Endothelial cell of umbilical vein (primary cell): ENCODE data around the gene MAPK4. TPM values are rescaled to one million over a fixed set of nuclear protein-coding genes. Genes with fewer than 3 reads are reported as not detected.

ENCODE experiments used
- BruUV-seq: library from RNA; stranded (reverse); fragments of 400-500 nt; replicated peaks from 2 replicates; lab custom pipeline; 2021; lab: Mats Ljungman, UMichigan
- CTCF ChIA-PET: fragments of 300-600, 350-600 bp; sonication (Branson Sonifier 250); formaldehyde crosslinking; loops from one replicate; lab custom pipeline; 2021; ENCODE audit warnings: antibody characterized with exemption, inconsistent platforms; lab: Charles Lee
- POLR2A ChIA-PET: fragments of 300-600, 350-600 bp; sonication (Branson Sonifier 250); formaldehyde crosslinking; loops from one replicate; lab custom pipeline; 2021; ENCODE audit warnings: antibody characterized with exemption, inconsistent platforms; lab: Charles Lee
- DNase-seq: peaks from one replicate; pipeline ENCODE4 v3.0.0-alpha.2; 2011; ENCODE audit warnings: low read depth, low spot score
- FAIRE-seq: peaks from 2 replicates; lab custom pipeline; 2011; peaks lifted over from hg19 to GRCh38; lab: Jason Lieb, UNC
- H2AFZ ChIP-seq: 2 replicates; pipeline ENCODE4 v1.6.0; 2012; ENCODE audit warnings: low read depth, low read length, control low read depth, inconsistent platforms
- H3K27ac ChIP-seq: 2 replicates; pipeline ENCODE4 v1.5.1; 2011; ENCODE audit warnings: low read depth, mild to moderate bottlenecking, control low read depth, low read length, moderate library complexity; ENCODE audit not compliant: insufficient read depth
- H3K27me3 ChIP-seq, 2 experiments: 2 replicates each; pipeline versions ENCODE4 v1.6.0 to v1.6.1; 2011; ENCODE audit warnings: low read length in 2 of 2, mixed read lengths in 1 of 2; ENCODE audit not compliant: control insufficient read depth in 2 of 2, insufficient read depth in 2 of 2
- H3K36me3 ChIP-seq, 2 experiments: 2 replicates in 1 of 2; 3 replicates in 1 of 2; pipeline ENCODE4 v1.5.1; 2011; ENCODE audit warnings: low read length in 2 of 2, mild to moderate bottlenecking in 1 of 2, moderate library complexity in 1 of 2; ENCODE audit not compliant: control insufficient read depth in 2 of 2, insufficient read depth in 2 of 2; ENCODE audit errors: extremely low read depth in 1 of 2
- H3K4me1 ChIP-seq: 3 replicates; pipeline ENCODE4 v1.5.1; 2011; ENCODE audit warnings: mild to moderate bottlenecking, low read length; ENCODE audit not compliant: control insufficient read depth, insufficient read depth; ENCODE audit errors: extremely low read depth
- H3K4me2 ChIP-seq: 2 replicates; pipeline ENCODE4 v1.6.1; 2011; ENCODE audit warnings: low read length, control low read depth, mixed read lengths; ENCODE audit not compliant: insufficient read depth
- H3K4me3 ChIP-seq, 3 experiments: fragments of 200-600 bp in 1 of 3; sonication (generic), shearing (Covaris generic) in 1 of 3; replicated peaks in 1 of 3; 2 replicates each; pipeline ENCODE4 v1.5.1; 2011 to 2016; ENCODE audit warnings: control low read depth in 3 of 3, low read length in 3 of 3, mild to moderate bottlenecking in 2 of 3, inconsistent platforms in 1 of 3, low read depth in 1 of 3, moderate library complexity in 1 of 3; ENCODE audit not compliant: insufficient read depth in 1 of 3
- H3K79me2 ChIP-seq: 2 replicates; pipeline ENCODE4 v1.6.0; 2012; ENCODE audit warnings: low read length, inconsistent platforms; ENCODE audit not compliant: control insufficient read depth, insufficient read depth
- H3K9ac ChIP-seq: replicated peaks from 2 replicates; pipeline ENCODE3; 2011; ENCODE audit warnings: low read length, control low read depth; ENCODE audit not compliant: insufficient read depth; ENCODE audit errors: extremely low read depth
- H3K9me1 ChIP-seq: replicated peaks from 3 replicates; pipeline ENCODE4 v1.6.0; 2011; ENCODE audit warnings: mild to moderate bottlenecking, low read length; ENCODE audit not compliant: control insufficient read depth, insufficient read depth; ENCODE audit errors: extremely low read depth
- H3K9me3 ChIP-seq: replicated peaks from 2 replicates; pipeline ENCODE4 v1.5.1; 2012; ENCODE audit warnings: low read length, inconsistent platforms; ENCODE audit not compliant: control insufficient read depth, insufficient read depth
- H4K20me1 ChIP-seq: replicated peaks from 2 replicates; pipeline ENCODE3; 2011; ENCODE audit warnings: mild to moderate bottlenecking, low read length; ENCODE audit not compliant: control insufficient read depth, insufficient read depth; ENCODE audit errors: extremely low read depth
- EZH2 ChIP-seq: IDR thresholded peaks from 2 replicates; pipeline ENCODE4 v1.6.1; 2012; ENCODE audit warnings: borderline replicate concordance, low read depth, mild to moderate bottlenecking, moderate library complexity, low read length, inconsistent platforms; ENCODE audit not compliant: severe bottlenecking
- FOS ChIP-seq: IDR thresholded peaks from 2 replicates; pipeline ENCODE4 v1.6.1; 2011; ENCODE audit warnings: mild to moderate bottlenecking, low read length, moderate library complexity, borderline replicate concordance; ENCODE audit not compliant: insufficient read depth
- GATA2 ChIP-seq: IDR thresholded peaks from 2 replicates; pipeline ENCODE4 v1.7.0; 2011; ENCODE audit warnings: low read depth, mild to moderate bottlenecking, moderate library complexity, mixed read lengths, low read length; ENCODE audit not compliant: insufficient read length, insufficient read depth
- JUN ChIP-seq: IDR thresholded peaks from 2 replicates; pipeline ENCODE4 v1.6.1; 2011; ENCODE audit warnings: borderline replicate concordance, low read depth; ENCODE audit not compliant: insufficient read length, insufficient read depth
- MYC ChIP-seq: IDR thresholded peaks from one replicate; pipeline ENCODE4 v1.6.1; 2011; ENCODE audit warnings: mild to moderate bottlenecking, low read depth, low read length
- POLR2A ChIP-seq: IDR thresholded peaks from 2 replicates; pipeline ENCODE4 v1.6.1; 2012; ENCODE audit warnings: low read depth, mild to moderate bottlenecking, control low read depth, low read length
- POLR2AphosphoS5 ChIP-seq: IDR thresholded peaks from 2 replicates; pipeline ENCODE4 v1.6.1; 2012; ENCODE audit warnings: low read depth, mild to moderate bottlenecking, control low read depth, low read length, moderate library complexity; ENCODE audit not compliant: insufficient read depth
- dilution Hi-C: fragments of 300-500 bp; cut with MboI; formaldehyde crosslinking; loops from one replicate; pipeline ENCODE4 v1.15.0; 2019; ENCODE audit warnings: low sequenced_read_pairs; ENCODE audit not compliant: extremely low pct_ligation_motif_present
- intact Hi-C: fragments of 100-400 bp; cut with micrococcal nuclease; formaldehyde crosslinking; loops from one replicate; pipeline ENCODE4 v1.10.0; 2022
- polyA plus RNA-seq, 4 experiments: library from polyadenylated mRNA; depleted of rRNA in 3 of 4; stranded (reverse) in 3 of 4; unstranded in 1 of 4; fragments of >200 nt; gene quantifications; 2 replicates each; pipeline versions ENCODE4 v1.2.1 to v1.2.3, GENCODE V29; 2011 to 2012; ENCODE audit warnings: missing spikeins in 1 of 4
- total RNA-seq: library from RNA; stranded (reverse); gene quantifications from 2 replicates; pipeline ENCODE4 v1.2.3, GENCODE V29; 2021
- TF ChIP-seq, protein P1 (sequence below): IDR thresholded peaks from 2 replicates; pipeline ENCODE4 v1.6.1; 2011; ENCODE audit not compliant: insufficient read depth, insufficient read length
- TF ChIP-seq, protein P2 (sequence below), 2 donors: IDR thresholded peaks; 1 replicate in 1 of 2; 2 replicates in 1 of 2; pipeline ENCODE4 v1.5.1; 2011; ENCODE audit warnings: low read length in 2 of 2, mild to moderate bottlenecking in 2 of 2, moderate library complexity in 2 of 2, control low read depth in 1 of 2, inconsistent platforms in 1 of 2, low read depth in 1 of 2; ENCODE audit not compliant: insufficient read depth in 1 of 2; ENCODE audit errors: extremely low read depth in 1 of 2

MAPK4 gene
- total and polyA plus RNA-seq, 2 donors (not counting 3 experiments of a cell fraction or from before 2014, with no cell fraction given), result not detected

DNA sequence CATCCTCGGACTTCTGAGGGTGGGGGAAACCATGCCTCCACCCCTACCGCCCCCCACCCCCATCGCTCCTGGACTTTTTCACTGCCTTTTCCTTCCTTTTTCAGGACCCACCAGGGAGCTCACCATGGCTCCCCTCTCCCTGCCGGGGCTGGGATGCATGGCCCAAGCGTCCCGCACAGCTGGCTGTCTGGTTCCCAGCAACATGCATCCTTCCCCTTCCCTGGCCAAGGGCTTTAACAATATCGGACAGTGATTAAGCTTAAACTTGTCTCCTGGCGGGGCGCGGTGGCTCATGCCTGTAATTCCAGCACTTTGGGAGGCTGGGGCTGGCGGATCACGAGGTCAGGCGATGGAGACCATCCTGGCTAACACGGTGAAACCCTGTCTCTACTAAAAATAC, 215.8 kb downstream of the MAPK4 start:
- H3K27me3 ChIP-seq, result no peaks in the 10 kb centered on the region
- no peaks in the 10 kb centered on the region for H3K79me2 ChIP-seq
- intact Hi-C loops (no loop called here), dilution Hi-C loops (no loop called here)
- no TSS peak for BruUV-seq
- no peak for FAIRE-seq
- ChIA-PET CTCF (no interaction called here), POLR2A (interaction anchor here (0.6 kb wide), 1 partner anchor 31 kb away, joined by 3 read pairs; no protein-coding TSS in a partner anchor)
- H3K4me2 ChIP-seq, result no peak overlapping the region
- TF ChIP-seq MYC (no peak), FOS (no peak), EZH2 (no peak), POLR2AphosphoS5 (no peak), POLR2A (no peak), GATA2 (no peak), JUN (no peak)
- TF ChIP-seq, protein P1, sequence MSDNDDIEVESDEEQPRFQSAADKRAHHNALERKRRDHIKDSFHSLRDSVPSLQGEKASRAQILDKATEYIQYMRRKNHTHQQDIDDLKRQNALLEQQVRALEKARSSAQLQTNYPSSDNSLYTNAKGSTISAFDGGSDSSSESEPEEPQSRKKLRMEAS, result no peak
- TF ChIP-seq, protein P2, sequence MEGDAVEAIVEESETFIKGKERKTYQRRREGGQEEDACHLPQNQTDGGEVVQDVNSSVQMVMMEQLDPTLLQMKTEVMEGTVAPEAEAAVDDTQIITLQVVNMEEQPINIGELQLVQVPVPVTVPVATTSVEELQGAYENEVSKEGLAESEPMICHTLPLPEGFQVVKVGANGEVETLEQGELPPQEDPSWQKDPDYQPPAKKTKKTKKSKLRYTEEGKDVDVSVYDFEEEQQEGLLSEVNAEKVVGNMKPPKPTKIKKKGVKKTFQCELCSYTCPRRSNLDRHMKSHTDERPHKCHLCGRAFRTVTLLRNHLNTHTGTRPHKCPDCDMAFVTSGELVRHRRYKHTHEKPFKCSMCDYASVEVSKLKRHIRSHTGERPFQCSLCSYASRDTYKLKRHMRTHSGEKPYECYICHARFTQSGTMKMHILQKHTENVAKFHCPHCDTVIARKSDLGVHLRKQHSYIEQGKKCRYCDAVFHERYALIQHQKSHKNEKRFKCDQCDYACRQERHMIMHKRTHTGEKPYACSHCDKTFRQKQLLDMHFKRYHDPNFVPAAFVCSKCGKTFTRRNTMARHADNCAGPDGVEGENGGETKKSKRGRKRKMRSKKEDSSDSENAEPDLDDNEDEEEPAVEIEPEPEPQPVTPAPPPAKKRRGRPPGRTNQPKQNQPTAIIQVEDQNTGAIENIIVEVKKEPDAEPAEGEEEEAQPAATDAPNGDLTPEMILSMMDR (IDR thresholded peaks at IDR 0.05; ENCODE audit: extremely low read depth in 1 of 2, insufficient read depth in 1 of 2, low read depth in 1 of 2, low read length in 2 of 2), result no peak
- no peak overlapping the region for H3K4me3 ChIP-seq
- no peak overlapping the region for H2AFZ ChIP-seq
- no peak overlapping the region for H3K9ac ChIP-seq
- H4K20me1 ChIP-seq, result no peaks in the 10 kb centered on the region
- H3K36me3 ChIP-seq, result no peaks in the 10 kb centered on the region
- DNase-seq, result no peak
- H3K9me1 ChIP-seq, result no peaks in the 10 kb centered on the region
- H3K4me1 ChIP-seq, result no peaks in the 10 kb centered on the region
- H3K9me3 ChIP-seq, result no peaks in the 10 kb centered on the region
- H3K27ac ChIP-seq, result no peak overlapping the region
